G401 (cell line): Measurements from ENCODE around the gene SHISA6. TPM values are rescaled to one million over a fixed set of nuclear protein-coding genes. Genes with fewer than 3 reads are reported as not detected.

Source experiments
- DNase-seq: peaks from one replicate; pipeline ENCODE4 v3.0.0-alpha.2; 2015; ENCODE audit warnings: low spot score
- in situ Hi-C: cut with HindIII; loops from 2 replicates; pipeline ENCODE4 v1.10.0; 2016; ENCODE audit warnings: low sequenced_read_pairs, mixed read lengths
- total RNA-seq: library from RNA; depleted of rRNA; stranded (reverse); fragments of >200 nt; shearing (Covaris generic); gene quantifications from 2 replicates; pipeline ENCODE4 v1.2.3, GENCODE V29; 2014

SHISA6 gene
- total RNA-seq, 1 experiment from 2014 or later = not detected

DNA sequence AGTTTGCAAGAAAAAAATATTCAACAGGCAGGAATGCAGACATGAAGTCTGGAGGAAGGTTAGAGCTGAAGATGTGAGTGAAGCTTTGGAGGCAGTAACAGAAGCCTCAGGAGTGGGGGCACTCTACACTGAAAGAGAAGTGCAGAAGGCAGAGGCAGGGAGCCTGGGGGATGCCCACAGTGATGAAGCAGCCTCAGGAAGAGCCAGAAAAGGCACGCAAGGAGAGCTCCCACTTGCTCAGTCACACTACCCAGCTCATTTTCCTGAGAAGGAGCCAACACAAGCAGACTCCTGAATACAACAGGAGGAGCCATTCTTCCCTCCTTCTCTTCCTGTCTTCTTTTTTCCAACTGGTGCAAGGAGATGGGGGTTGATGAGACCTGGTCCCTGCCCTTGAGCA is 312.1 kb downstream of the SHISA6 start:
- DNase-seq = no peak
- in situ Hi-C loops = no loop called here

DNA sequence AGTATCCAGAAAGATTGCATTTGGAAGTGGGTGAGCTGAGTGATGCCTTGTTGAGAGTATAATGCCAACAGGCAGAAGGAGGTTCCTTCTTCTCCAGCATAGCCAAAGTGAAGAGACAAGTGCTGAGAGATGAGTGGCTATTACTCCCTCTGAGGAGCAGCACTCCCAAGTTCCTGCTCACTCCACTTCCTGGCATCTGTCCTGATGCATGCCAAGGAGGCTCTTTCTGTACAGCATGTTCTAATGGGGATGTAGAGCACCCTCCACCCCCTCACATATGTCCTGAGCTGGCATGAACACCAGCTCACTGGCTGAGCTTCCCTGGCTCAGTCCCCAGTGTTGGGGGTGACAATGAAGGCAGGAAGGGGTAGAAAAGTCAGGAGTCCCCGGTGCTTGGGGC is 313.0 kb downstream of the SHISA6 start:
- DNase-seq = no peak
- in situ Hi-C loops = no loop called here

DNA sequence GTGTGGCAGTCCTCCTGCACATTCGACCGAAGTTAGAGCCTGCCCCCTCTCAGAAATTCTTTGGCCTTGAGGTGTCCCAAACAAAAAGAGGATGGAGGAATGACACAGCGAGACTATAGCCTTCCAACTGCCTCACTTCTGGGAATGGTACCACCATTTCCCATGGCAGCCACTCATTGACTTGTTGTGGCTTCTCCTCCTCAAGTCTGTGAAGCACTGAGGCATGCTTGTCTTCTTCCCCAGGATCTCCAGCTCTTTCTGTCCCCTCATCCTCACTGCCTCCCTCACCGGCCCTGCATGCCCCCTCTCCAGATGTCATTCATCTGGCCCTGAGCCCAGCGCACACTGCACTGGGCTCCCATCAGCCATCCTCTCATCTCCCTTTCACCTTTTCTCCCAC is 313.5 kb downstream of the SHISA6 start:
- DNase-seq = no peak
- in situ Hi-C loops = no loop called here

DNA sequence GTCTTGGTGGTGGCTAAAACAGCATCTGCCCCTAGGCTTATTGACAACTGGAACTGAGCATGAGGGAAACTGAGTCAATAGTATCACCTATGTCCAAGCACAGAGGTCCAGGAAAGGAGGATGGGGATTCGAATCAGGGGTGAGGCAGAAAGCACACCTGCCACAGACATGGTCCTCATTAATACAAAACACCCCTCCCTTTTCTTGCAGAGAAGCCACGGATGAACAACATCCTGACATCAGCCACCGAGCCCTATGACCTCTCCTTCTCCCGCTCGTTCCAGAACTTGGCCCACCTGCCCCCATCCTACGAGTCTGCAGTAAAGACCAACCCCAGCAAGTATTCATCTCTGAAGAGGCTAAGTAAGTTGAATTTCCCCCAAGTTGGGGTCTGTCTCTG is 314.5 kb downstream of the SHISA6 start:
- no peak for DNase-seq
- in situ Hi-C loops = no loop called here

DNA sequence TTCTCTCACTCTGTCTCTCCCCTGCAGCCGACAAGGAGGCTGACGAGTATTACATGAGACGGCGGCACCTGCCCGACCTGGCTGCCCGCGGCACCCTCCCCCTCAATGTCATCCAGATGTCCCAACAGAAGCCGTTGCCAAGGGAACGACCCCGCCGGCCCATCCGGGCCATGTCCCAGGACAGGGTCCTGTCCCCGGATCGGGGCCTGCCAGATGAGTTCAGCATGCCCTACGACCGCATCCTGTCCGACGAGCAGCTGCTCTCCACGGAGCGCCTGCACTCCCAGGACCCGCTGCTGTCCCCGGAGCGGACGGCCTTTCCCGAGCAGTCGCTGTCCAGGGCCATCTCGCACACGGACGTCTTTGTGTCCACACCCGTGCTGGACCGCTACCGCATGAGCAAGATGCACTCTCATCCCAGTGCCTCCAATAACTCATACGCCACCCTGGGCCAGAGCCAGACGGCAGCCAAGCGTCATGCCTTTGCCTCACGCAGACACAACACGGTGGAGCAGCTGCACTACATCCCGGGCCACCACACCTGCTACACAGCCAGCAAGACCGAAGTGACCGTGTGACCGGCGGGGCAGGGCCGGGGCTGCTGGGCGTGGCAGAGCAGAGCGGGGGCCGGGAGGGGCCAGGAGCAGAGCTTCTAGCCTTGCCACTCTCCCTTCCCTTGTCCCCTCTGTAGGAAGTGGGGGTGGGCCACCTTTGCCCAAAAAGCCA is 316.9 kb downstream of the SHISA6 start:
- no peak for DNase-seq
- in situ Hi-C loops = no loop called here

DNA sequence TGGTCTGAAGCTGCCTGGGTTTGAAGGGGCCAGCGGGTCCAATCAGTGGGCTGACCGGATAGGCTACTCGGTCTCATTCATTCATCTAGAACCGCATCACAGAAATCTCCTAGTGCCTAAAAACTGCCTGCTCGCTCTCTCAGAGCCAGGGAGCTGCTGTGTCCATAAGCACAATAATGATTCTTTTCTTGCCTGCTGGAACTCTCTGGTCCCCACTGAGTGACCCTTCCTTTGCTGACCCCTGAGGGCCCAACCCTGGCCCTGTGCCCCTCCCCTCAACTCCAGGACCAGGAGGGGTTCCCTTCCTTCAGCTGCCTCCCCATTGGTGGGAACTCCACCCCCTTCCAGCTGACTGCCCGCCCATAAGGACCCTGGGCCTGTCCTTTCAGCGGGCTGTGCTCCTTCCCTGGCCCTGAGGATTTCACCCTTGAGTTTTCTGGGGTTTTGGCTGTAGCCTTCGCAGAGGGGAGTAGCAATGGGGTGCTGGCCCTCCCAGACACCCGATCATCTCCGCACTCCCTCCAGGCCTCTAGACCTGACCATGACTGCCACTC is 317.7 kb downstream of the SHISA6 start:
- no peak for DNase-seq
- in situ Hi-C loops = no loop called here

DNA sequence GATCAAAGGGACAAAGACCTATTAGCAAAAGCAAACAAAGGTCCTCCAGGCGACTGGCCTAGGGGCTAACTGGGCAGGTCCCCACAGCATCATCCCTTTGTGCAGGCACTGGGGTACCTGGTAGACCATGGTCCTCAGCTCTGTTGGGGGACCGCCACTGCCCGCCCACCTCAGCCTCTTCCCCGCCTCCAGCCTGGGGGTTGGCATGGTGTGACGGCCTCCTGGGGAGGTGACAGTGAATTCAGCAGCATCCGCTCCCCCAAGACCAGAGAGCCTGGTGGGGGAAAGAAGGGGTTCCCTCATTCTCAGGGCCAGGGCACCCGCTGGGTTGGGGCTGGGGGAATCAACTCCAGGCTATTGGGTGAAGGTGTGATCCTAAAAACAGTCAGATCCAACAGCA is 318.6 kb downstream of the SHISA6 start:
- no peak for DNase-seq
- in situ Hi-C loops = no loop called here

DNA sequence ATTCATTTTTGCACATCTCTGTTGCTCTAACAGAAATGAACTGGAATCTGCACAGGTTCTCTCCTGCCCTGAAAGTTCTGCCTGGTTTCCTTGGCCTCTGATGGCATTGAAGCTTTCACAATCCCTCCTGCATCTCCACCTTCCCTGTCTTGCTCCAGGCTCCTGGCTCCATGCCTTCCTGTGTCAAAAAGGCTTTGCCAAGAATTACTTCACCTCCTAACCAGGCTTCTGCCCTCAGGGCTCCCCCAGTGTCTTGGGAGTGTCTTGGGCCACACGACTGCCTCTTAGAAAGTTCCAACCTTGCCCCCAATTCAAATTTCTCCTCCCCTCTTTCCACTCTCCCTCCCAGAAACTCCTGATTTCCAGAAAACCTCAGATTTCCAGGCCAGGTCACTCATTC is 320.3 kb downstream of the SHISA6 start:
- in situ Hi-C loops = no loop called here
- DNase-seq = no peak

DNA sequence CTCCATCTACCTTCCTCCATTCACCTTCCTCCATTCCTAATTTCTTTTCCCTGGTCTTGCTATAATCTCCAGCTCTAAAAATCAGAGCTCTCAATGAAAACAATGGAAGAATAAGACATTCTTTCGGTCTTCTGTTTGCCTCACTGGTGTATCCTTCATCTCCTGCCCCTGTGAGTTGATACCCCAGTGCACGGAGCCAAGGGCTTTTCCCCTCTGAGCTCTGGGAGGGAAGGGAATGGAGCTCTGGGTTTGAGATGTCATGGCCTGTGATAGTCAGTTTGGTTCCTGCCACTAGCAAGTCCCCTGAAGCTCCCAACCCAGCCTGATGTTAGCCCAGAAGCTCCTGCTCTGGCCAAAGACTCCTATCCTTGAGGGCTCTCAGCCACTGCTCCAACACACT is 320.7 kb downstream of the SHISA6 start:
- no peak for DNase-seq
- in situ Hi-C loops = no loop called here

DNA sequence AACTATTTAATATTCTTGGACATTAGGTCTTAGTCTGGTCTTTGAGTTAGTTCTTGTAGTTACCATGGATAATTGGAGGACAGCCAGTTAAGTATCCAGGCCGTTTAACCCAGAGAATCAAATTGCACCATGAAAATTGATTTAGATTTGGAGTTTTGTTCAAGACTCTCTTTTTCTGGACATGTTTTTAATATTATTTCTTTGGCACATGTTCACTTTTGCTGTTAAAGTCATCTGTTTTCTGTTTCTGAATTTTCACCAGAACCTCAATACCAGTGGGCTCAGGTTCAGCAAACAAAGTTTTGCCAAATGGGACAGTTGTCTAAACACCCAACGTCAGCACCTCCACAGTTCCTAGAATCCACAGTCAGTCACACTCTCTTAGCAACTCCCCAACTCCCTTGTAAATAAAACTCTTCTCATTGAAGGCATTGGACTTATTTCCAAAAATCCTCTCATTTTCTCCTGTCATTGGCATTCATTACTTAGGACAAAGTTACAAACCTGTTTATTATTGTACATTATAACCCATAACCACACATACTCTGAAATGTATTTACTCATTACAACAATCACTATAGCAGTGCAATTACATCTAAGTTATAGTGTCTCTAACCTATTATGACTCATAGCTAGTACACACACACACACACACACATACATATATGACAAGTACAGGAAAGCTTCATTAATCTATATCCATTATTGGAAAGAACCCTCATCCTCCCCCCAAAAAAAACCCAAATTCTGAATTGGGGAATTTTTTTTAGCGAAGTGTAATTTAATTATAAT is 323.8 kb downstream of the SHISA6 start:
- DNase-seq = peak; percentile 28
- in situ Hi-C loops = no loop called here

DNA sequence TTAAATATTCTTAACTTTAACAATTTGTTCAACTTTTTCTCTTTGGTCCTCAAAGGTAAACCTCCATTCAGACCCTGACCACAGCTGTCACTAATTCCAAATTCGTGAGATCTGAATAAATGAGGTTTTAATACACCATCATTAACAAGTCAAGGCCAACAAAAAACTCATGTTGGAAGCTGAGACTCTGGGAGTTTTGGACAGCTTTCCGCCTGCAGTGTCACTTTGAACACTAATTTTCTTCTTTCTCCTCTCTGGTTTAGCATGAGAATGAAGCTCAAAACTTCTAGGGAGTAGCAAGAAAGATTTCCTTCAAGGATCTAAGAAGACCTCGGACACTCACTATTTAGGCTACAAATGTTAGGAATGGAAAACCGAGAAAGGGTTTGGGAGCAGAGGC is 324.6 kb downstream of the SHISA6 start:
- no peak for DNase-seq
- in situ Hi-C loops = no loop called here

DNA sequence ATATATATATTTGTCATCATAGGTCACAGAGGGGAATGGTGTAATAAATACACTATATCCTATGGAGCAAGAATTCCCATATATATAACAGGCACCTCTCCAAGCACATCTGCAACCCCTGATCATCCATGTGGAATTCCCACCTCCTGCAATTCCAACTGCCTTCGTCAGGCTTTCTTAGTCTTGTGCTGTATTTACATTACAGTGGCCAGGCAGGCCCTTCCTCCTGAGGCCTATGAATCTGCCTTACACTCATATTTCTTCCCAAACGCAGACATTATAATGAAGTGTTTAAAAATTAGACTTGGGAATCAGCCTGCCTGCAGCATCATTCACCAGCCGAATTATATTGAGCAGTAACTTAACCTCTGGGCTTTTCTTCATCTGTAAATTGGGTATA is 338.0 kb downstream of the SHISA6 start:
- in situ Hi-C loops = no loop called here
- DNase-seq = no peak

DNA sequence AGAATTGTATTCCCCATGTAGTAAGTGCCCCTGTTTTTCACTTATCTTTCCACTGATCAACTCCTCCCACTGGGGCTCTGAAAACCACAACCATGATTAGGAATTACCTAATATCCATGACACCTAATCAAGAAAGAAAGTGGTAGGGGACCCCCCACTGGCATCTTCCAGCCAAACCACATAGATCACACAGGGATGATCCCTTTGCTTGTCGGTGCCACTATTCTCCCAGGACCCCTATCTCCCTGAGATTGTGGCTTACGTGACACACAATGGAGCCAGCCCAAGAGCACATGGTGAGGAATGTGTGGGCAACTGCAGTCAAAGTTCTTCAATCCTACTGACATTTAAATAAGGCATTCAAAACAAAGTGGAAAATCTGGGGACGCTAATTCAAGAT is 339.7 kb downstream of the SHISA6 start:
- no peak for DNase-seq
- in situ Hi-C loops = no loop called here

DNA sequence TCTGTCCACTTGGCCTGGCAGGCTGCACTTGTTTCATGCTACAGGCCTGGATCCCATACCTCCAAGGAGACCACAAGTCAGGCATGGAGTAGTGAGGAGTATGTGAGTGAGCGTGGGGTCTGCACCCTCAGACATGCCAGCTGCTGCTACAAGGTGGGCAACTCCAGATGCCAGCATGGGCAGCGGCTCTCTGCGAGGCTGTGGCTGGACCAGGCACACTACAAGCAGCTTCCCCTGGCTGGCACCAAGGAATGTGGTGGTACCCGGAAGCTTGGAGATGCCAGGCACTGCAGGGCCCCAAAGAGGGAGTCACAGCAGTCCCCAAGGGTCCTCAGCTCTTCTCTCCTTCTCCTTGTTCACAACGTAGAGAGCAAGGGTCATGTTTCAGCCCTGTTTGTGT is 341.2 kb downstream of the SHISA6 start:
- in situ Hi-C loops = no loop called here
- DNase-seq = no peak

DNA sequence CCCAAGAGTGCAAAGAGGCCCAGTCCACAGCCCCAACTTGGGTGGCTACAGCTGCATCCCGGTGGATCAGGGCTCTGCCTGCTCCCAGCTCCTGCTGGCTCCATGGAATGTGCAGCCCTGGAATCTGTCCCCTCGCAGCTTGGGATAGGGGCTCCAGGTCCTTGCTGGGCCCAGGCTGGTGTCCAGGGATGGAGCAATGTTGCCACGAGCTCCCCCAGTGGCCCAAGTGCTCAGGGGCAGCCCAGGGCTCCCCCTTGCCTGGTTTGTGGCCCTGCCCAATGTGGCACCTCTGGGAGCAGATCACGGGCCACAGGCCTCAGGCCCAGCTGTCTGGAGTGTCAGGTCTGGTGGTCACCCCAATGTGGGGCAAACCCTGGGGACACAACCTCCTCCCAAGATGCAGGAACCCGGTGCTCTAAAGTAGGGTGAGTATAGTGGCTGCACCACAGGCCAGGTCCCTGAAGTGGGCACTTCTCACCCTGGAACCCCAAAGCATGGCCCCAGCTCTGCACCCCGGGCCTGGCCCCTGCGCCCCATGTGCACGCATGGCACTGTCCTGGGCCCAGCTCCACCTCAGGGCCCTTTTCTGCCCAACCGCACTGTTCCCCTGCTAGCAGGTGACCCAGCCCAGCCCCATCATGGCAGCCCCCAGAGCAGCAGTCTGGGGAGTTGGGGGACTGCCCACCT is 342.4 kb downstream of the SHISA6 start:
- in situ Hi-C loops = no loop called here
- no peak for DNase-seq

DNA sequence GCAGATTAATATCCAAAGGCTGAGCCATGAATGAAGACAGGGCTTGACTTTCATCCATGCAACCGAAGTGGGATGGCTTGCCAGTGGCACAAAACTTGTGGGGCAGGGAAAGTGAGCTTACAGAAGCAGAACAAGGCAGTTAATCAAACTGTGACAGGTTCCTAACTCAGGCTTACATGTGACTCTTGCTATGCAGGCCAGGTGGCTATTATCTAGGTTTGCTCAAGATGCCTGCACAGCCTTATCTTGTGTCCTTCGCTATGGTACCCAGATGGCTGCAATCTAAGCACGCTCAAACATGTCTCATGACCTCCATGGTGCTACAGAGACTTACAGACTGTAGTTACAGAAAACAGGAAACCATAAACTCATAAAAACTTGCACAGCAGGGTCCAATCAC is 348.7 kb downstream of the SHISA6 start:
- no peak for DNase-seq

DNA sequence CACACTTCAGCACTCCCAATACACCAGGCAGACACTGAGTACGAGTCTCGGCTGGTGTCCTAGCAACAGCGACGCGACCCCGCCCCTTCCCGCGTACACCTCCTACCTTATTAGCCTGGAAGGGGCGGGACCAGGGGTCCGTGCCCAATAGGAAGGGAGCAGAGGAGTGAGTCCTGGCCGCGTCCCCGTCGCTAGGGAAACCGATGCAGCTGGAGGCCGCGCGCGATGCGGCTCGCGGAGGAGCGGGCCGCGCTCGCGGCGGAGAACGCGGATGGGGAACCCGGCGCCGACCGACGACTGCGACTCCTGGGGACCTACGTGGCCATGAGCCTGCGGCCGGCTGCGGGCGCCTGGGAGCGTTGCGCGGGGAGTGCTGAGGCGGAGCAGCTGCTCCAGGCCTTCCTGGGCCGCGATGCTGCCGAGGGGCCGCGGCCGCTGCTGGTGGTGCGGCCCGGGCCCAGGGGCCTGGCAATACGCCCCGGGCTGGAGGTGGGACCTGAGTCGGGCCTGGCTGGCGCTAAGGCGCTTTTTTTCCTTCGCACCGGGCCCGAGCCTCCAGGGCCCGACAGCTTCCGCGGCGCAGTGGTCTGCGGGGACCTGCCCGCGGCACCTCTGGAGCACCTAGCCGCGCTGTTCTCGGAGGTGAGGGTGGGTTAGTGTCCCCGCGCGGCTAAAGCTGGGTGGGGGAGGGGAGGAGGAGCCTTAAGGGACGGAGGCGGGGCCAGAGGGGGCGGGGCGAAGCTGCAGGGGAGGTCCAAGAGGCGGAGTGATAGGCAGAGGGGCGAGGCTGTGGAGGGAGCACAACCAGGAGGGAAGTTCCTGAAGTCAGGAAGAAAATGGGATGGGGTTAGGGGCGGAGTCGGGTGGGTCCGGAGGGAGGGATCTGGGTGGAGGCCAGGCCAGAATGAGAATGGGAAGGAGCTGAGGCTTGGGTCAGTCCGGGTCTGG is 357.5 kb downstream of the SHISA6 start, which contains the start of gene DNAH9:
Gene DNAH9 (plus strand): TSS at position 197 of the 948 bp plus-strand sequence. CDS start 29 bp downstream, at position 226.
- DNase-seq = peak; percentile 51
- in situ Hi-C loops = no loop called here

More for the DNA sequence above, 348.7 kb downstream of the SHISA6 start:
- in situ Hi-C loops = no loop called here

DNA sequence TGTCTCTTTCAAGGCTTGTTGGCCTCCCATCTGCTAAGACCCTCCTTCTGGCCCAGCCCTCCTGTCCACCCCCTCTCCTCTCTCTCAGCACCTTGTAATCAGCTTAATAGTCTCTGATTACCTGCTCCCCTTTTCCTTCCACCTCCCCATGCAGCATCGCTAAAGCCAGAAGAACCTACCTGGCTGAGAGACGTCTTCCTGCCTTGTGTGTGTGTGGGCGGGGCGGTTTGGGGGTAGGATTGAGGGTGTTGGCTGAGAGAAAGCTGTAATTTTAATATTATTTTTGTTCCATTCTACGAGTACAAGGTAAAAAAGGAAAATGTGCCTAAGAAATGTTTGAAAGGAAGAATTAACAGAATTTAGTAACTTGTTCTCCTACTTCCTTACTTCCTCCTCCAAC is 360.6 kb downstream of the SHISA6 start:
- DNase-seq = no peak
- in situ Hi-C loops = no loop called here

DNA sequence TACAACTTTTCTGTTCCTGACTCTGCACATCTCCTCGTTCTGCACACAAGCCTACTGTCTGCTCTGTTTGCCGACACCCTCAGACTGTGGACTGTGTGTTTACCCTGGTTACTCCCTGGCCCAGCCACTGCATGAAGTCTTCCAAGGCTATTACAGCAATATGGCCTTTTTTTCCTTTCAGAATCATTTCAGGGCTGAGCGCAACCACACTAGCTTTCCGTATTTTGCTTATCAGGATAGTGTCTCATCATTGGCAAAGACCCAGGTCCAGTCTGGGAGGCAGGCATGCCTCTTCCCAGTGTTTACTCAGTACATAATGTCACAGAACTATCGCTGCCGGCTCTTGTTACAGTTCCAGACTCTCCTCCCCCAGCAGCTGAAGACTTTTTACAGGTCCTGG is 367.4 kb downstream of the SHISA6 start:
- in situ Hi-C loops = no loop called here
- DNase-seq = peak; percentile 6
